Measurements from ENCODE around the gene PNPLA6. TPM values are rescaled to one million over a fixed set of nuclear protein-coding genes. Genes with fewer than 3 reads are reported as not detected.
A peak's percentile ranks its signal among the peaks of the same experiment; 100 is the strongest.

Gene PNPLA6
- total RNA-seq, 1 experiment from 2014 or later = 38.0 TPM

DNA sequence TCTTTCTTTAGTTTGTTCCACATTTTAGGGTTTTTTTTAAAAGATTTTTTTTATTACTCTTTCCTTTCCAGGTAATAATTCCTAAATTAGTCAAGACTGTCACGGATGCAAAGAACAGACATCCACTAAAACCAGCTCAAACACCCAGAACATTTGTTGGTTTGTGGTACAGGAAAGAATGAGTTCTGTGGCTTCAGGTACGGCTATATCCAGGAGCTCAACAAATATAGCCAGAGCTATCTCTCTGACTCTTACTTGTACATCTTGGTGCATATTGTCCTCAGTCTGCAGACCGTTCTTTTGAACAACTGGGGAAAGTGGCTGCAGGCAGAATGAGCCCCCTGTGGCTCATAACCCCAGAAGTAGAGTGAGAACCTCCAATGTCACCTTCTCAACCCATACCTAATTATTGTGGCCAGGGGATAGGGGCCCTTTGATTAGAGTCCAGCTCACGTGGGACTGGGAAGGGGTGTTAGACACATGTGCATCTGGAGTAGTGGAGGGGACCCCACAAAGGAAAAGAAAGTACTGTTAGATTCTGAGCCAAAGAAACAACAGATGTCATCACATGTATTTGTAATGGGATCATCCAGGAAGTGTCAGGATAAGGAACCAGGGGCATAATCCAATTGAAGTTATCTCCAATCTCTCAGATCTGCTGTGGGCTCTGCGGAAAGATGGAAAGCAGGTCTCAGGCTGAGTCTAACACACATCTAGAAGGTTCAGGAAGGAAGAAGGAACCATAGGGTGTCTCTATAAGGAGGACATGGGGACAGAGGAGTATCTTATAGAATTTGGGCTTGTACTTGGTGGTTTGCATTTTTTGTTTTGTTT, 21.5 kb upstream of the PNPLA6 start:
- no peak for DNase-seq (ENCODE audit: low read depth)
- in situ Hi-C loops (cut with HindIII; ENCODE audit: low pct_unique_long_range_greater_than_20kb, low sequenced_read_pairs) = no loop called here

DNA sequence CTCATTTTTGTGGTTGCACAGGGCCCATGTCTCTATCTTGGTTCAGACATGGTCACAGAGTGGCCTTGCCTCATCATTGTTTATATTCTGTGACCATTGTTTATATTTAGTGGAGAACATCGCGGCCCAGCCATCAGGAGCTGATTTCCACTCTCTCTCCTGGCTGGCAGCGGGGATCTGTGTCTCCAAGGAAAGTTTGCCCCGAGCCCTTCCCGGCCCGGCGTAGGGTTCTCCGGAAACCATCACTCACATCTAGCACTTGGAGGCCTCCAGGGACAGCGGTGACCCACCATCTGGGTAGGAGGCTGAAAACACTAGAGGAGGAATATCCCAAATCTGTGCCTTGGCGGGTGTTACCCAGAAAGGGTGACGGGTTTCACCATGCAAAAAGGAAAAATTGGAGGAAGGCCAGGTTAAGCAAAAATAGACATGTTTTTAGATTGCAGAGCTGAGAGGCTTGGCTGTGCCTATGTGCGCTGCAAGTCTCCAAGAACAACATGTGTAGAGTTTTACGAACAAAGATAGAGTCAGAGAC, 20.3 kb upstream of the PNPLA6 start:
- no peak for DNase-seq (ENCODE audit: low read depth)

DNA sequence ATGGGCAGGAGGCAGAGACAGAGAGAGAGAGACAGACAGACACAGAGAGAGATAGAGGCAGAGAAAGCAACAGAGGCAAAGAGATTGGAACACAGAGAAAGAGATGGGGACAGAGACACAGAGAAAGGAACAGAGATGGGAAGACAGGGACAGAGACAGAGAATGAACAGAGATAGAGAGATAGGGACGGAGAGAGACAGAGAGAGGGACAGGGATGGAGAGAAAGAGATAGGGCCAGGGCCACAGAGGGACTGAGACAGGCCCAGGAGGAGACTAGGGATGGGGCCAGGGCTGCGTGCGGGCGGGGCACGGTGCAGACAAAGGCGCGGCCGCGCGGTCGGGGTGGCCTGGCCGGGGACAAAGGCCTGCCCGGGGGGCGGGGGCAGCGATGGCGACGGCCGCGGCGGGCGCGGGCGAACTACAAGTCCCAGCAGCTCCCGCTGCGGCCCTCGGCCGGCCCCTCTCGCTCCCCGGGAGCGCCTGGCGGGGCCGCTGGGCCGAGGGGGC, 19.8 kb upstream of the PNPLA6 start, which contains the start of gene ZNF358:
Gene ZNF358 (plus strand): TSS at position 459 of the 507 bp plus-strand sequence. CDS start 3,140 bp downstream, outside the sequence.
- DNase-seq (ENCODE audit: low read depth) = no peak
- in situ Hi-C loops (cut with HindIII; ENCODE audit: low pct_unique_long_range_greater_than_20kb, low sequenced_read_pairs) = no loop called here

More for the DNA sequence above, 20.3 kb upstream of the PNPLA6 start:
- in situ Hi-C loops (cut with HindIII; ENCODE audit: low pct_unique_long_range_greater_than_20kb, low sequenced_read_pairs) = no loop called here

DNA sequence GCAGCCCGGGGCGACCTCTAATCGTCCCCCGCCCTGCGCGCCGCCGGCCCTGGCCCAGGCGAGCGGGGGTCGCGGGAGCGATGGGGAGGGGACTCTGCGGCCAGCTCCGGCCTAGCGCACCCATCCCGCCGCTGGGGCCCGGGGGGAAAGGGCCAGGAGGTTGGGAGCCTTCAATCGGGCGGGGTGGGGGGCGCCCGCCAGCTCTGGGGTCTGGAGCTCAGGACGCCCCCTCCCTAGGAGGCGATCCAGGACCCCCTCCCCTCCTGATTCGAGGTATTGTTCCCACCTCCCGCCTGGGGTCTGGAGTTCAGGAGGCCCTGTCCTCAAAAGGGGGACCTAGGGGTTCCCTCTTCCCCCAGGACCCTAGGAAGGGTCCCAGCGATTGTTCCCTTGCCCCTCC, 19.2 kb upstream of the PNPLA6 start:
- in situ Hi-C loops (cut with HindIII; ENCODE audit: low pct_unique_long_range_greater_than_20kb, low sequenced_read_pairs) = no loop called here
- DNase-seq (ENCODE audit: low read depth) = no peak

DNA sequence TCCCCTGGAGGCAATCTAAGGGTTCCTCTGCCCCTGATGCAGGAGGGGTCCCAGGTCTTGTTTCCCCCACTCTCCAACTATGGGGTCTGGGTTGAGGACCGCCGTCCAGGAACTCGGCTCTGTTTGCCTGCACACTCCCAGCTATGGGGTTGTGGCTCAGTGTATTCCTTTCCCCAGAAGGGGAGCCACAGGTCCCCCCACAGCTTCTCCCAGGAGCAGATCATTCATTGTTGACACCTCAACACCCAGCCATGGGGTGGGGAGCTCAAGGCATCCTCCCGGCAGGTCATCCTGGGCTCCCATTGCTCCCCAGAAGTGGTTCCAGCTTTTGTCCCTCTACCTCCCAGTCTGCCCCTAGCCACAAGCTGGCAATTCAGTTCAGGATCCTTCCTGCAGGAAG, 18.6 kb upstream of the PNPLA6 start:
- in situ Hi-C loops (cut with HindIII; ENCODE audit: low pct_unique_long_range_greater_than_20kb, low sequenced_read_pairs) = no loop called here
- no peak for DNase-seq (ENCODE audit: low read depth)

DNA sequence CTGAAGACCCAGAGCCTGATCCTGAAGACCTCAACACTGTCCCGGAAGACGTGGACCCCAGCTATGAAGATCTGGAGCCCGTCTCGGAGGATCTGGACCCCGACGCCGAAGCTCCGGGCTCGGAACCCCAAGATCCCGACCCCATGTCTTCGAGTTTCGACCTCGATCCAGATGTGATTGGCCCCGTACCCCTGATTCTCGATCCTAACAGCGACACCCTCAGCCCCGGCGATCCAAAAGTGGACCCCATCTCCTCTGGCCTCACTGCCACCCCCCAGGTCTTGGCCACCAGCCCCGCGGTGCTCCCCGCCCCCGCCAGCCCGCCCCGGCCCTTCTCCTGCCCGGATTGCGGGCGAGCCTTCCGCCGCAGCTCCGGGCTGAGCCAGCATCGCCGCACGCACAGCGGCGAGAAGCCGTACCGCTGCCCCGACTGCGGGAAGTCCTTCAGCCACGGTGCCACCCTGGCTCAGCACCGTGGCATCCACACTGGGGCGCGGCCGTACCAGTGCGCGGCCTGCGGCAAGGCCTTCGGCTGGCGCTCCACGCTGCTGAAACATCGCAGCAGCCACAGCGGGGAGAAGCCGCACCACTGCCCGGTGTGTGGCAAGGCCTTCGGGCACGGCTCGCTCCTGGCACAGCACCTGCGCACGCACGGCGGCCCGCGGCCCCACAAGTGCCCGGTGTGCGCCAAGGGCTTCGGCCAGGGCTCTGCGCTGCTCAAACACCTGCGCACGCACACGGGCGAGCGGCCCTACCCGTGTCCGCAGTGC, 16.0 kb upstream of the PNPLA6 start:
- no peak for DNase-seq (ENCODE audit: low read depth)
- in situ Hi-C loops (cut with HindIII; ENCODE audit: low pct_unique_long_range_greater_than_20kb, low sequenced_read_pairs) = no loop called here

DNA sequence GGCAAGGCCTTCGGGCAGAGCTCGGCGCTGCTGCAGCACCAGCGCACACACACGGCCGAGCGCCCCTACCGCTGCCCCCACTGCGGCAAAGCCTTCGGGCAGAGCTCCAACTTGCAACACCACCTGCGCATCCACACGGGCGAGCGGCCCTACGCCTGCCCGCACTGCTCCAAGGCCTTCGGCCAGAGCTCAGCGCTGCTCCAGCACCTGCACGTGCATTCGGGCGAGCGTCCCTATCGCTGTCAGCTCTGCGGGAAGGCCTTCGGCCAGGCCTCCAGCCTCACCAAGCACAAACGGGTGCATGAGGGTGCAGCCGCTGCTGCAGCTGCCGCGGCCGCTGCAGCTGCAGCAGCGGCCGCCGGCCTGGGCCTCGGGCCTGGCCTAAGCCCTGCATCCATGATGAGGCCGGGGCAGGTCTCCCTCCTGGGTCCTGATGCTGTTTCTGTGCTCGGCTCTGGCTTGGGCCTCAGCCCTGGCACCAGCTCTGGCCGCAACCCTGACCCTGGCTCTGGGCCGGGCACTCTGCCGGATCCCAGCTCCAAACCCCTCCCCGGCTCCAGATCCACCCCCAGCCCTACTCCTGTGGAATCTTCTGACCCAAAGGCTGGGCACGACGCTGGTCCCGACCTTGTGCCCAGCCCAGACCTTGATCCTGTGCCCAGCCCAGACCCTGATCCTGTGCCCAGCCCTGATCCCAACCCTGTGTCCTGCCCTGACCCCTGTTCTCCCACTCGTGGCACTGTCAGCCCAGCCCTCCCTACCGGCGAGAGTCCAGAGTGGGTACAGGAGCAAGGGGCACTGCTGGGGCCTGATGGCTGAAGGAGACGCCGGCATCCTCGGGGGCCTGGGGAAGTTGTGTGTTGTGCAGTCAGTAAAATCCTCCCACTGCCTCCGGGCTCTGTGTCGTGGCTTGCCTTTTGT, 15.1 kb upstream of the PNPLA6 start:
- in situ Hi-C loops (cut with HindIII; ENCODE audit: low pct_unique_long_range_greater_than_20kb, low sequenced_read_pairs) = no loop called here
- DNase-seq (ENCODE audit: low read depth) = no peak

DNA sequence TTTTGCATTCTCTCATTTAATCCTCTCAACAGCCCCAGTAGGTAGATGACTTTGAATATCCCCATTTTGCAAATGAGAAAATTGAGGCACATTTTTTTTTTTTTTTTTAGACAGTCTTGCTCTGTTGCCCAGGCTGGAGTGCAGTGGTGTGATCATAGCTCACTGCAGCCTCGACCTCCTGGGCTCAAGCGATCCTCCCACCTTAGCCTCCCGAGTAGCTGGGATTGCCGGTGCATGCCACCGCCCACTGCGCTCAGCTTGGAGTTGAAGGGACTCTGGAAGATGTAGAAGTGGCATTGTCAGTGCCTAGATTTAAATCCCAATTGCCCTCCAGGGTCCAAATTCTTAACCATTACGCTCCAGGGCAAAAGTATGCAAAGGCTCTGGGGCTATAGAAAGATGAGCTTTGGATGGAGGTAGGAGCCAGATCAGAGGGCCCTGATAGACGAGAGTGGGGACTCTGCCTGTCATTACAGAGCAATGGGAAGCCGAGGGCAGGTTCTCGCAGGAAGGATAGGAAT, 13.9 kb upstream of the PNPLA6 start:
- DNase-seq (ENCODE audit: low read depth) = no peak
- in situ Hi-C loops (cut with HindIII; ENCODE audit: low pct_unique_long_range_greater_than_20kb, low sequenced_read_pairs) = no loop called here

DNA sequence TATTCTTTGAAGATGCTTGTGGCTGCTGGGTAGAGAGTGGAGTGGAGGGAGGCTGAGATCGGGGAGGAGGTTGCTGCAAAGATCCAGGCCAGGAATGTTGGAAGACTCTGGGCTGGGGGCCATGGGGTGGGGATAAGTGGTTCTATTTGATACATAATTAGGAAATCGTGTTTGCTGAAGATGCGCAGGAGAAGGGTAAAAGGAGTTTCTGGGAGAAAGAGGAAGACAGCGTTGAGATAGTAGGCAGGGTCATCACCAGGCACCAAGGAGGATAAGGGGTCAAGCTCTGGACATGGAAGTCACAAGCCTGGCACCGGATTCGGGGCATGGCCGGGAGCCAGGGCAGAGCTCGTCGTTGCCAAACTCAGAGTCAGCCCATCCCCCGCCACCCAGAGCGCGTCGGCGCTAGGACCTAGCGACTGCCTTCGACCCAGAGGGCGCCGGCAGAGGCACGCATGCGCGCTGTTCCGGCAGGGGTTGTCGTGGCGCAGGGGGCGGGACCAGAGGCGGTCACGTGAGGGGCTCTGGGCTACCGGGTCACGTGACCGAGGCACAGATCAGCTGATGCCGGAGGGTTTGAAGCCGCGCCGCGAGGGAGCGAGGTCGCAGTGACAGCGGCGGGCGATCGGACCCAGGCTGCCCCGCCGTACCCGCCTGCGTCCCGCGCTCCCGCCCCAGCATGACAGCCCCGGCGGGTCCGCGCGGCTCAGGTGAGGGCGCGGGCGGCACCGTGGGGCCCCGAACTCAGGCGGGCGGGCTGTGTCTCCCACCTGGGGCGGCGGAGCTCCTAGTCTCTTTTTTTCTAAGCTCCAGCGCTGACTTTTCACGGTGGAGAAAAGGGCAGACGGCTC, 13.2 kb upstream of the PNPLA6 start, which contains the start of gene MCOLN1:
Gene MCOLN1 (plus strand): TSS at position 553 of the 851 bp plus-strand sequence. CDS start 127 bp downstream, at position 680.
- in situ Hi-C loops (cut with HindIII; ENCODE audit: low pct_unique_long_range_greater_than_20kb, low sequenced_read_pairs) = no loop called here
- DNase-seq (ENCODE audit: low read depth) = peak; percentile 82

DNA sequence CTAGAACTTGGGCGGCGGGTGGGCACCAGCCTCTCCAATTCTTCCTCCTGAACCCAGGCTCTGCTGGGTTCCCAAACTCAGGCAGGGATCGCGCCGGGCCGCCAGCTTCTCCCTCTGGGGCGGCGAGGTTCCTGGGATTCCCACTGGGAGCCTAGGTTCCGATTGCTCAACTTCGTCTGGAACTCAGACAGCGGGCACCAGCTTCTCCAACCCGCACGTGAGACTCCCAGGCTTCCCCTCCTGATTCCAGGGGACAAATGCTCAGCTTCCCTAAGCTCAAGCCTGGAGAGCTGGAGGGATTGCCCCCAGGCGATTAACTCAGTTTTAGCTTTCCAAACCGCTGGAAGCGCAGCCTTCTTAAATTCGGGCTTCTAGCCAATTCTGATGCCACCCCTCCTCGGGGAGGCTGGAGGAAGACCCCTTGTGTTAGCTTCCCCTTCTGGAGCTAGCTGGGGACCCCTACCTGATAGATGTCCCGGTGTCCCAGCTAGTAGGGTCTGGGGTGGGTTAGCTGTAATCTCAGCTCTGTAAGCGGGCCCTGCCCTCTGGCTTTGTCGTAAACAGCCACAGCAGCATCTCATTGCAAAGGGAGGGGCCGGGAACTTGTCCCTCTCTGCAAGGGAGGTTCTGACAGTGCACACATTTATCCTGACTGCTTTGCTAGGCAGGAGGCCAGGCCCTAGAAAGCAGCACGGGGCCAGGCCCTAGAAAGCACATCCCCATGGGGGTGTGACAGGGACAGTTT, 12.4 kb upstream of the PNPLA6 start:
- in situ Hi-C loops (cut with HindIII; ENCODE audit: low pct_unique_long_range_greater_than_20kb, low sequenced_read_pairs) = no loop called here
- DNase-seq (ENCODE audit: low read depth) = no peak

DNA sequence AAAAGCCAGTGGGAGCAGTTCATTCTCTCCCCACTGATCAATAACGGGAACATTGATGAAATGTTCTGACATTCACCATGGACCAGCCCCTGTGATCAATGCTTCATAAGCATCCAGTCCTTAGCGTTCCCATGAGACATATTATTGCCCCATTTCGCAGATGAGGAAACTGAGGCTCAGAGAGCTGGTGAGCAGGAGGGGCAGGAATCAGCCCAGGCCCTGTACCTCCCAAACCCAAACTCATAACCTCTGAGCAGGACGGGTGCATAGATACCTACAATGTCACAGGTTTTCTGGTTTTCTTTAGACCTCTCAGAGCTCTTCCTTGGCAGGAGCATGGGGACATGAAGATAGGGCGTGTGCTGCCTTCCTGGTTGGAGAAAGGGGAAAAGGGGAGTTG, 11.0 kb upstream of the PNPLA6 start:
- in situ Hi-C loops (cut with HindIII; ENCODE audit: low pct_unique_long_range_greater_than_20kb, low sequenced_read_pairs) = no loop called here
- no peak for DNase-seq (ENCODE audit: low read depth)

DNA sequence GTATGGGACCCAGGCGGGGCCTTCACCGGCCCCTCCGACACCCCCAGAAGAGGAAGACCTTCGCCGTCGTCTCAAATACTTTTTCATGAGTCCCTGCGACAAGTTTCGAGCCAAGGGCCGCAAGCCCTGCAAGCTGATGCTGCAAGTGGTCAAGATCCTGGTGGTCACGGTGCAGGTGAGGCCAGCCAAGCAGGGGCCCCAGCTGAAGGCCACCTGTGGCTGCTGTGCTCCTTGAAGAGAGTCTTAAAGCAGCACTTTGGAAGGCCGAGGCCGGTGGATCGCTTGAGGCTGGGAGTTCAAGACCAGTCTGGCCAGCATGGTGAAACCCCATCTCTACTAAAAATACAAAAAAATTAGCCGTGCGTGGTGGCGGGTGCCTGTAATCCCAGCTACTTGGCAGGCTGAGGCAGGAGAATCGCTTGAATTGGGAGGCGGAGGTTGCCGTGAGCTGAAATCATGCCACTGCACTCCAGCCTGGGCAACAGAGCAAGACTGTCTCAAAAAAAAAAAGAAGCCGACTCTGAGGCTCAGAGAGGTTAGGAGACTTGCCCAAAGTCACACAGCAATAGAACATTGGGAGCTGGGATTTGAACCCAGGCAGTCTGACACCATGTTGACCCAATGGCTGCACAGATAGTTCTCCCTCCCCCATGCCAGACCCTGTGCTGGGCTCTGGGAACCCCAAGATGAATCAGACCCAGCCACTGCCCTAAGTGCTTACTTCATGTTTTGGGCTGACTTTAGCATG, 10.4 kb upstream of the PNPLA6 start:
- in situ Hi-C loops (cut with HindIII; ENCODE audit: low pct_unique_long_range_greater_than_20kb, low sequenced_read_pairs) = no loop called here
- no peak for DNase-seq (ENCODE audit: low read depth)

DNA sequence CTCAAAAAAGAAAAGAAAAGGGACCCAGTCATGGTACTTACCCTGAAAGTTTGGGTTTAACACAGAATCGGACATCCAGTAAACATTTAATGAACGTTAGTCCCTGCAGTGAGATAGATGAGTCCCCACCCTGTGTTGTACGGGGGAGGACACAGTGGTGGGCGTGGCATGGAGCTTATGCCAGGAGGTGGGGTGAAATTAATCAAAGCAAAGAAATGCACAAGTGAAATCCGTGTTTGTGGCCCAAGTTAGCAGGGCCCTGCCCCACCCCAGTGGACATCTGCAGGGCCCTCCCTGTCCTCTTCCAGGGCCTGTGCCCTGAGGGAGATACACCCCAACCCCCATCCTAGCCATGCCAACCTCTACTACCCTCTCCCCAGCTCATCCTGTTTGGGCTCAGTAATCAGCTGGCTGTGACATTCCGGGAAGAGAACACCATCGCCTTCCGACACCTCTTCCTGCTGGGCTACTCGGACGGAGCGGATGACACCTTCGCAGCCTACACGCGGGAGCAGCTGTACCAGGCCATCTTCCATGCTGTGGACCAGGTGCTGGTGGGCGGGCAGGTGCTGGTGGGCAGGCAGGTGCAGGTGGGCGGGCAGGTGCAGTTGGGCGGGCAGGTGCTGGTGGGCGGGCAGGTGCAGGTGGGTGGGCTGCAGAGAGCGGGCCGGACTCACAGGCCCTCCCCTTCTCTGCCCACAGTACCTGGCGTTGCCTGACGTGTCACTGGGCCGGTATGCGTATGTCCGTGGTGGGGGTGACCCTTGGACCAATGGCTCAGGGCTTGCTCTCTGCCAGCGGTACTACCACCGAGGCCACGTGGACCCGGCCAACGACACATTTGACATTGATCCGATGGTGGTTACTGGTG, 9.2 kb upstream of the PNPLA6 start:
- DNase-seq (ENCODE audit: low read depth) = no peak
- in situ Hi-C loops (cut with HindIII; ENCODE audit: low pct_unique_long_range_greater_than_20kb, low sequenced_read_pairs) = no loop called here

DNA sequence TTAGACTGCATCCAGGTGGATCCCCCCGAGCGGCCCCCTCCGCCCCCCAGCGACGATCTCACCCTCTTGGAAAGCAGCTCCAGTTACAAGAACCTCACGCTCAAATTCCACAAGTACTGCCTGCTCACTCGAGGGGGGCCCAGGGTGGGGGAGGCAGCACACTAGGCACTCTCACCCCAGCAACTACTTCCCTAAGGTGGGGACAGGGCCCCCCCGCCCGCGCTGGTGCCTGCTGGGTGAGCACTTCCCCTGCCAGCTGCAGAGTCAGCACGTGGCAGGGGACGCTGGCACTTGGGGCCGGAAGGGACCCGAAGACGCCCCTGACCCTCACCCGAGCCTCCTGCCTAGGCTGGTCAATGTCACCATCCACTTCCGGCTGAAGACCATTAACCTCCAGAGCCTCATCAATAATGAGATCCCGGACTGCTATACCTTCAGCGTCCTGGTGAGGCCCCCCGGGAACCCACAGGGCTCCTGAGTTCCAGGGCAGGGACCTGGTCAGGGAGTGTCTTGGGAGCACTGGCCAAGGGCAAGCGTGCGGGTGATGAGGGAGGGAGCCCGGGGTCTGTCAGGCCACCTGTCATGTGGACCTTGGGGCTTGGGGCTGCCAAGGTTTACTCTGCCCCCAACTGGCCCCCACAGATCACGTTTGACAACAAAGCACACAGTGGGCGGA, 7.9 kb upstream of the PNPLA6 start:
- in situ Hi-C loops (cut with HindIII; ENCODE audit: low pct_unique_long_range_greater_than_20kb, low sequenced_read_pairs) = no loop called here
- no peak for DNase-seq (ENCODE audit: low read depth)
